Measurements from ENCODE around the gene COL6A1.

COL6A1 gene

DNA sequence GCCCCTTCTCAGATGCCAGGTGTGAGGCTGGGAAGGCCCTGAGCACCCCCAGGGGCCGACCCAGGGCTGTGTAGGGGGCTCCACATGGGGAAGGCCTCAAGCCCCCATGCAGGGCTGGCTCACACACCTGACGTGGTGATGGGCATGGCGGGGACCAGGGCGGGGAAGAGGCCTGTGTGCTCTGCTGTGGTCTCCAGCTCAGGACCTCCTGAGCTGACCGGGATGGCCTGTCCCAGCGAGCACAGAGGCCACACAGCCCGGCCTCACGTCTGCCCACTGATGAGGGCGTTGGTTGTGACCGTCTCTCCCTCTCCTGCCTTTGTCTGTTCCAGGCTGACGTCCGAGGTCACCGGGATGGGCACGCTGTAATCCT is 40.2 kb upstream of the COL6A1 start:
- Histone ChIP-seq H3K4me1 (ENCODE audit: control insufficient read depth, insufficient read depth, low read length) (no peaks in the 10 kb centered on the region), H3K27me3 (ENCODE audit: control insufficient read depth, insufficient read depth, low read length) (no peaks in the 10 kb centered on the region), H3K36me3 (ENCODE audit: control insufficient read depth, insufficient read depth, low read length) (no peaks in the 10 kb centered on the region), H3K9ac (ENCODE audit: low read depth, low read length) (no peak overlapping the region), H3K9me3 (ENCODE audit: control insufficient read depth, insufficient read depth, low read length) (no peaks in the 10 kb centered on the region), H3K4me3 (ENCODE audit: low read depth, low read length) (no peak overlapping the region)

DNA sequence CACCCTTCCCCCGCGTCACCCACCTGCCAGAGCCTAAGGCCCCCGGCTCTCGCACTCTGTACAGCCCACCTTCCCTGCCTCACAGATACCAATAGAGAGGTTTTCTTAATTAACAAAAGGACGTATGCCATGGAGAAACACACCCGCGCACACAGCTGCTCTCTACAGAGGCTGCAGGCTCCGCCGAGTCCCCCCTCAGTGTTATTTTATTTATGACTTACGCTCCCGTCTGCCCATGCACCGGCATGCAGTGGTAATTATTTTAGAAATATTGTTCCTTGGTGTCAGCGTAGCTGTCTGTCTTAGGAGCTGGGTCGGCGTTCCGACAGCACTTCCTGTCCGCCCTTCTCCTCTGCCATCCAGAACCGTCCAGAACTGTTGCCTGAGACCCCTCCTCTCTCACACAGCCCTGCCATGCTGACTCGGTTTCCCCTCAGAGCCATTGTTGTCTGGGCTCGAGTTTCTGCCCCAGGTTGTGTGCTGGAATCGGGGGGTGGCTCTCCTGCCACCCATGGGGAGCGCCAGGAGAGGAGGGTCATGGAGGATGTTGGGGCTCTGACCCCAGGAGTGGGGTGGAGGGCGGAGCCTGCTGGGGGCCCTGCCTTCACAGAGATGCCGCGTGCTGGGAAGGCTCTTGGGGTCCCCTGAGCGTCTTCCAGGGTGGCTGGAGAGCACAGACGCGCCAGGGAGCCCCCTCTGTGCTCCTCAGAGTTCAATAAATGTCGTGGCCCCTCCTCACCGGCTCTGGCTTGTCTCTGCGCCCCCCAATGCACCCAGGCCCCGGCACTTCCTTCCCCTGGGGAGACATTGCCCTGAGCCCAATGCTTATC is 39.6 kb upstream of the COL6A1 start:
- Histone ChIP-seq H3K4me3 (ENCODE audit: low read depth, low read length) (no peak overlapping the region), H3K36me3 (ENCODE audit: control insufficient read depth, insufficient read depth, low read length) (no peaks in the 10 kb centered on the region), H3K4me1 (ENCODE audit: control insufficient read depth, insufficient read depth, low read length) (no peaks in the 10 kb centered on the region), H3K27me3 (ENCODE audit: control insufficient read depth, insufficient read depth, low read length) (no peaks in the 10 kb centered on the region), H3K9me3 (ENCODE audit: control insufficient read depth, insufficient read depth, low read length) (no peaks in the 10 kb centered on the region), H3K9ac (ENCODE audit: low read depth, low read length) (no peak overlapping the region)

DNA sequence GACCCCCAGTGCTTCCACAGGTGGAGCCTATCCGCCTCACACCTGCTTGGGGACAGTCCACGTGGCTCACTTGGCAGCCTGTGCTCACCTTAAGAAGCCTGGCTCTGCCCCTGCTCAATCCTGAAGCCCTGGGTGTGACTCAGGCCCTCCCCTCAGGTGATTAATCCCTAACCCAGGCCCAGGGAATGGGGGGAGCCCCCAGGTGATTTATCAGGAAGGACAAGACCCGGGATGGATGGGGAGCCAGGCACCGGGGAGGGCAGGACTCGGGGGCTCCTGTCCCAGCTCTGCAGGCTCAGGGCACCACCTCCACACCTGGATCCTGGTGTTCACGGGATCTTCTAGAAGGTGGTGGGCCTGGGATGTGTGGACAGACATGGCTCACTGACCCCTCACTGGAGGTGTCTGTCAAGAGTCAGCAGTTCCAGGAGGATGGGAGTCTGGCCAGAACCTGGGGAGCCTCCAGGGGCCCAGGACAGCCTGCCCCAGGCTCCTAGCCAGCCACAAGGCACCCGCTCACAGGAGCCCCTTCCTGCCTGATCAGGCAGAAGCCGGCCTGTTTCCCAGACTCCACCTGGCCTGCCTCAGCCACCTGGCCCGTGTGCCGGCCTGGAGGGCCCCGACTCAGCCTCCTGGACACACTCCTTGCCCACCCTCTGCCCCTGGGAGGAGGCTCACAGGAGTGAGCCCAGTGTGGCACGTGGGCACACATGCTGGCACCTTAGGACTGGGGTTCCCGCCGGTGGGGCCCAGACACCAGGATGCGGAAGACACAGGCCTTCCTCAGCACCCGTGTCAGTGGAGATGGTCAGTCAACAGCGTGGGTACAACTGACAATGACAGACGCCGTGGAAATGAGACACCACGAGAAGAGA is 38.6 kb upstream of the COL6A1 start:
- no peaks in the 10 kb centered on the region for H3K4me1 ChIP-seq (ENCODE audit: control insufficient read depth, insufficient read depth, low read length)
- H3K9me3 ChIP-seq (ENCODE audit: control insufficient read depth, insufficient read depth, low read length), result no peaks in the 10 kb centered on the region
- H3K36me3 ChIP-seq (ENCODE audit: control insufficient read depth, insufficient read depth, low read length), result no peaks in the 10 kb centered on the region
- no peaks in the 10 kb centered on the region for H3K27me3 ChIP-seq (ENCODE audit: control insufficient read depth, insufficient read depth, low read length)
- H3K9ac ChIP-seq (ENCODE audit: low read depth, low read length), result no peak overlapping the region
- H3K4me3 ChIP-seq (ENCODE audit: low read depth, low read length), result no peak overlapping the region

- H3K36me3 ChIP-seq (ENCODE audit: control insufficient read depth, insufficient read depth, low read length), result no peaks in the 10 kb centered on the region
- H3K9ac ChIP-seq (ENCODE audit: low read depth, low read length), result no peak overlapping the region
- no peak overlapping the region for H3K4me3 ChIP-seq (ENCODE audit: low read depth, low read length)
- no peaks in the 10 kb centered on the region for H3K9me3 ChIP-seq (ENCODE audit: control insufficient read depth, insufficient read depth, low read length)
- H3K27me3 ChIP-seq (ENCODE audit: control insufficient read depth, insufficient read depth, low read length), result no peaks in the 10 kb centered on the region
- H3K4me1 ChIP-seq (ENCODE audit: control insufficient read depth, insufficient read depth, low read length), result no peaks in the 10 kb centered on the region
Measured at GRCh38 chr21:45943630-45944540, 37.7 kb upstream of the COL6A1 start.

DNA sequence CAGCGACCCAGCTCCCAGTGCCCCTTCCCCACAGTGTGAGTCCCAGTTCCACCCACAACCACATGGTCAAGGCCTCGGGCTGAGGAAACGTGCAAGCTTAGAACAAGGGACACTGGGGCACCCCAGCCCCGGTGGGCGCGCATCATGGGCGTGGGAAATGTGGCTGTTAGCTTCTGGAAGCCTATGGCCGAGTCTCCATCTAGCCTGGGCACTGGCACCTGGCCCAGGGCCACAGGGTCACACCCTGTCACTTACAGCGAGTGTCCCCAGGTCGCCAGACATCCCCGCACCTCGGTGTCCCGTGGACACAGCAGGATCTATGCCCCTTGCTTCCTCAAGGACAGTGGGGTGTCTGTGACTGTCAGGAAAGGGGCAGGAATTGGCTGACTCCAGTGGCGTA is 37.0 kb upstream of the COL6A1 start:
- no peaks in the 10 kb centered on the region for H3K27me3 ChIP-seq (ENCODE audit: control insufficient read depth, insufficient read depth, low read length)

DNA sequence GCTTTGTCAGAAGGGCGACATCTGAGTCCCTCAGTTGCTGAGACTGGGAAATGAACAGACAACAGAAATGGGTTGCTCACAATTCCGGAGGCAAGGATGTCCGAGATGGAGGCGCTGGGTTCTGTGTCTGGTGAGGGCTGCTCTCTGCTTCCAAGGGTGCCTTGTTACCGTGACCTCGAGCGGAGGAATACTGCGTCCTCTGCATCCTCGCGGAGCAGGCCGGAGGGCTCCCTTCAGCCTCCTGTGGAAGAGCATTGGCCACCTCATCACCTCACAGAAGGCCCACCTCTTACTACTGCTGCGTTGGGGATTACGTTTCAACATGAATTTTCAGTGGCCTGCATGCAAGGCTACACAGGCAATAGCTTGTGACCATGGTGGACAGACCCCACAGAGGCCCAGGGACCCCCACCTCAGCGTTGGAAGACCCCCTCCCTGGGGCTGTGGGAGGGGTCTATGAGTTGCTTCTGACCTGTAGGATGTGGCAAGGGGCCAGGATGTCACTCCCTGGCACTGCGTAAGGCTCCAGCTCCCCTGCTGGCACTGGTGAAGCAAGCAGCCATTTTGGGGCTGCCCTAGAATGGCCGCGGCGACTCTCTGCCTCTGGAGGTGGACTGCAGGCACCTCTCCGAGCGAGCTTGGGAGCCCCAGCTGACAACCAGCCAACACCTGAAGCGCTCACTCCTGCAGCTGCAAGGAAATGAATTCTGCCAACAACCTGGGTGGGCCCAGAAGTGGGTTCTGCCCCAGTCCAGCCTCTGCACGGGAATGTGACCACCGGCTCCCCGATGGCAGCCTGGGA is 36.3 kb upstream of the COL6A1 start:
- no peaks in the 10 kb centered on the region for H3K36me3 ChIP-seq (ENCODE audit: control insufficient read depth, insufficient read depth, low read length)
- no peak overlapping the region for H3K4me3 ChIP-seq (ENCODE audit: low read depth, low read length)
- H3K9me3 ChIP-seq (ENCODE audit: control insufficient read depth, insufficient read depth, low read length), result no peaks in the 10 kb centered on the region
- H3K27me3 ChIP-seq (ENCODE audit: control insufficient read depth, insufficient read depth, low read length), result no peaks in the 10 kb centered on the region
- H3K9ac ChIP-seq (ENCODE audit: low read depth, low read length), result no peak overlapping the region
- no peaks in the 10 kb centered on the region for H3K4me1 ChIP-seq (ENCODE audit: control insufficient read depth, insufficient read depth, low read length)

More for the DNA sequence above, 37.0 kb upstream of the COL6A1 start:
- no peaks in the 10 kb centered on the region for H3K9me3 ChIP-seq (ENCODE audit: control insufficient read depth, insufficient read depth, low read length)
- H3K4me3 ChIP-seq (ENCODE audit: low read depth, low read length), result no peak overlapping the region
- H3K36me3 ChIP-seq (ENCODE audit: control insufficient read depth, insufficient read depth, low read length), result no peaks in the 10 kb centered on the region
- no peak overlapping the region for H3K9ac ChIP-seq (ENCODE audit: low read depth, low read length)
- no peaks in the 10 kb centered on the region for H3K4me1 ChIP-seq (ENCODE audit: control insufficient read depth, insufficient read depth, low read length)

DNA sequence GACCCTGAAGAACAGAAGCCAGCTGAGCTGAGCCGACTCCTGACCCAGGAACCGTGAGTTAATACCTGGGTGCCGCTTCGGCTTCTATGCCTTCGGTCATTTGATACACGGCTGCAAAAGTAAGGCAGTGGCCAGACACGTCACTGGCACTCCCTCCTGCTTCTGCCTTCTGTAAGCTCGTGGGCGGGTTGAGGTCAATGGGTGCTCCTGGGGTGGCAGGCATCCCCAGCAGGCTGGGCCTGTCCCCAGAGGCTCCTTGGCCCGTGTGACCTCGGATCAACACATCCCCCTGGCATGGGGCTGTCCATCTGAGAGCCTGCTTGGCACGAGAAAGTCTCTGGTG is 35.7 kb upstream of the COL6A1 start:
- Histone ChIP-seq H3K27me3 (ENCODE audit: control insufficient read depth, insufficient read depth, low read length) (no peaks in the 10 kb centered on the region), H3K9me3 (ENCODE audit: control insufficient read depth, insufficient read depth, low read length) (no peaks in the 10 kb centered on the region), H3K9ac (ENCODE audit: low read depth, low read length) (no peak overlapping the region), H3K4me3 (ENCODE audit: low read depth, low read length) (no peak overlapping the region), H3K36me3 (ENCODE audit: control insufficient read depth, insufficient read depth, low read length) (no peaks in the 10 kb centered on the region), H3K4me1 (ENCODE audit: control insufficient read depth, insufficient read depth, low read length) (no peaks in the 10 kb centered on the region)

DNA sequence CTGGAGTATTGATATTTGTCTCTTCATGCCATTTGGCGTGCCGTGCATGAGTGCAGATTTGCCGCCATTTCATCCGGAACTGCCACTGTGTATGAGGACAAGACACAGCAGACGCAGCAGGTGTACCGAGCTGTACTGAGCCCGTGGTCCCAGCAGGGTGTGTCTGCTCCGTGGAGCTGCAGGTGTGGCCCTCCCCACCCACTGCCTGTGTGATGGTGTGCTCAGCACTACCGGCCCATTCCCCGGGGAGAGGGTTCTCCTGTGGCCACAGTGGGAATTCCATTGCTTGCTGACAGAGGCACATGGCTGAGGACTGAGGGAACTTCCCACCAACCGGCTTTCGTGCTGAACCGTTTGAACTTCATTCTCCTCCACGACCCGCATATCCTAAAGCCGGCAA is 34.3 kb upstream of the COL6A1 start:
- Histone ChIP-seq H3K36me3 (ENCODE audit: control insufficient read depth, insufficient read depth, low read length) (no peaks in the 10 kb centered on the region), H3K9ac (ENCODE audit: low read depth, low read length) (no peak overlapping the region), H3K9me3 (ENCODE audit: control insufficient read depth, insufficient read depth, low read length) (no peaks in the 10 kb centered on the region), H3K4me3 (ENCODE audit: low read depth, low read length) (no peak overlapping the region), H3K27me3 (ENCODE audit: control insufficient read depth, insufficient read depth, low read length) (no peaks in the 10 kb centered on the region), H3K4me1 (ENCODE audit: control insufficient read depth, insufficient read depth, low read length) (no peaks in the 10 kb centered on the region)

DNA sequence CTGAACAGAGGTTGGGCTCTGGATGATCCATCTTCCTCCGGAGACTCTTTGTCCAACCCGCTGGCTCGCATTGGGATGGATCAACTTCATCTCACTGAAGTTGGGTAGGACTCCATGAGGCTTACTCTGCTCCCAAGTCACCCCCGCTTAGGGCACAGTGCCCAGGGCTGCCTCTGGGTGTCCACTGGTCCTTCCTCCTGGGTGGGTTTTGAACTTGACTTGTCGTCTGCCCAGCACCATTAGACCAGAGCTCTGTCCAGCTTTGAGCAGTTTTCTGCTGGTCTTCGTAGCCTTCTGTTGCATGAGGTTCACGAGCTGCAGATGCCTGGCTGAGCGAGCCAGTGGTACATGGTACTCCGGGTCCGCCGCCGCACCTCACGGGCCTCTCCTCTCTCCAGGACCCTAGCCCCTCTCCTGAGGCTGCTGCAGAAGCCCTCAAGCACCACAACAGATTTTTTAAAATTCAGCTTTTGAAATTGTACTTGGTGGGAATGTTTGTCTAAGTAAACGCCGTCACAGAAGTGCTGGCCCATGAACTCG is 33.8 kb upstream of the COL6A1 start:
- H3K9ac ChIP-seq (ENCODE audit: low read depth, low read length), result no peak overlapping the region
- no peak overlapping the region for H3K4me3 ChIP-seq (ENCODE audit: low read depth, low read length)
- no peaks in the 10 kb centered on the region for H3K9me3 ChIP-seq (ENCODE audit: control insufficient read depth, insufficient read depth, low read length)
- no peaks in the 10 kb centered on the region for H3K4me1 ChIP-seq (ENCODE audit: control insufficient read depth, insufficient read depth, low read length)
- H3K36me3 ChIP-seq (ENCODE audit: control insufficient read depth, insufficient read depth, low read length), result no peaks in the 10 kb centered on the region
- H3K27me3 ChIP-seq (ENCODE audit: control insufficient read depth, insufficient read depth, low read length), result no peaks in the 10 kb centered on the region

GRCh38 chr21:45948576-45949141 is 32.9 kb upstream of the COL6A1 start:
- H3K9ac ChIP-seq (ENCODE audit: low read depth, low read length), result no peak overlapping the region

More at GRCh38 chr21:45948576-45949141, 32.9 kb upstream of the COL6A1 start:
- Histone ChIP-seq H3K4me1 (ENCODE audit: control insufficient read depth, insufficient read depth, low read length) (no peaks in the 10 kb centered on the region), H3K27me3 (ENCODE audit: control insufficient read depth, insufficient read depth, low read length) (no peaks in the 10 kb centered on the region), H3K36me3 (ENCODE audit: control insufficient read depth, insufficient read depth, low read length) (no peaks in the 10 kb centered on the region), H3K9me3 (ENCODE audit: control insufficient read depth, insufficient read depth, low read length) (no peaks in the 10 kb centered on the region), H3K4me3 (ENCODE audit: low read depth, low read length) (no peak overlapping the region)

Measured in iPS-15b (cell line).